CD4-positive, alpha-beta T cell treated with Interleukin-6 for 4 hours (primary cell): ENCODE measurements around the gene ITPR3.
A peak's percentile ranks its signal among the peaks of the same experiment; 100 is the strongest.

Experiments used
- DNase-seq: peaks from one replicate; pipeline ENCODE4 v3.0.0-alpha.2; 2020; ENCODE audit warnings: mixed read lengths

ITPR3 gene

GRCh38 chr6:33620856-33621710, at the start of gene ITPR3:
TSS of gene ITPR3 (plus strand) at chr6:33621322. CDS start at chr6:33621603, 281 bp downstream.
- peak; percentile 90 for DNase-seq

DNA sequence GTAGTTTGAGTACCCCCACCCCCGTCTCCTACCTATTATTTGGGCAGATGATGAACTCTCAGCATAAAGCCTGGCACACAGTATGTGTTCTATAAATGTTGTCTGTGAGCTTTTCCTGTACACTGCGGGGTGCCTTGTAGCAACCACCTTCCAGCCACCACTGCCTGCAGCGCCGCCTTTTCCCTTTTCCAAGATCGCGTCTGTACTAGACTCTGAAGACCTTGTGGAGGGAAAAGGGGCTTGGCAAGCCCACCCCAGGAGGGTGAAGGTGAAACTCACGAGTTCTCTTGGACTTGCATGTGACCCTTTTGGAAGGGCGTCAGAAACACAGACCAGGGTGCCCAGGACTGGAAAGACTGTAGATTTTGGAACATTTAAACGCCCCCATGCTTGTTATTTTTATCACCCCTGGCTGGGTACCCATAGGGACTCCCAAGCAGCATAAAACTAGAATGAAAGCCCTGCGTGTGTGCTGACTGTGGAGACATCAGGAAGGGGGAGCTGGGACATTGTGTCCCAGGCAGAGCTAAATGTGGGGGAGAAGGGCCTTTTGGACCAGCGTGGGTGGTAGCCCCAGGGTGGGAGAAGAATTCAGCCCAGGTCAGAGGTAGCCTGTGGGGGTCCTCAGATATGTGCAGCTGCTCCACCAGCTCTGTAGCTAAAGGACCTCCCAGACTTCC, 49.3 kb upstream of the ITPR3 start:
- DNase-seq: no peak

GRCh38 chr6:33575211-33575610, 45.9 kb upstream of the ITPR3 start:
- no peak for DNase-seq

DNA sequence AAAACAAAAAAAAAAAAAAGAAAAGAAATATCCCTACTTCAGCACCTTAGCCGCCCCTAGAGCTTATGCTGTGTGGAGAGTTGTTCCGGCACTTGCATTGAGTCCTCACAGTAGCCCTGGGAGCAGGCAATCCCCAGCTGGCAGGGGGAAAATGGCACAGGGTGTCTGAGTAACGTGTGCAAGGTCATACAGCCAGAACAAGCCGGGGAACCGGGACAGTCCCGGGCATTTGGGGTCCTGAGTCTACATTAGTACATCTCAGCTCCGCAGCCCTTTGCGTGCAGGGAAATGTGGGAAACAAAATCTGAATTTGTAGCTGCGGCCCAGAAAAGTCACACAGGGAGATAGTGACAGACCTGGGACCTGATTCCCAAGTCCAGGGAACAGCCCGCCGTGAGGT, 44.5 kb upstream of the ITPR3 start:
- DNase-seq: no peak

- peak; percentile 44 for DNase-seq
These were observed 44.0 kb upstream of the ITPR3 start for GRCh38 chr6:33577106-33577535.

DNA sequence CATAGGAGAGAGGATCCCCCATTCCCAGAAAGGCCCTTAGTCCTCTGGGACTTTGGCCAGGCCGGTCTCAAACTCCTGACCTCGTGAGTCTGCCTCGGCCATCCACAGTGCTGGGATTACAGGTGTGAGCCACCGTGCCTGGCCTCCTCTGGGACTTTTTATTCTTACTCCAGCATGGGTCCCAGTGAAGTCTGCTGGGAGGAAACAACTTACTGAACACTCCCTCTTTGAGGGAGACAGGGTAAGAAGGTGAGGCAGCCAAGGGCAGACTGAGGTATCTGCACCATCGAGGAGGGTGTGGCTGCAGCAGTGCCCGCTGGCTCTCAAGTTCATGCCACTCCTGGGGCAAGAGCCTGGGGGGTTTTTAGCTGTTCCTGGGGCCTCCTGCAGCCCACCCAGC, 43.4 kb upstream of the ITPR3 start:
- no peak for DNase-seq

DNA sequence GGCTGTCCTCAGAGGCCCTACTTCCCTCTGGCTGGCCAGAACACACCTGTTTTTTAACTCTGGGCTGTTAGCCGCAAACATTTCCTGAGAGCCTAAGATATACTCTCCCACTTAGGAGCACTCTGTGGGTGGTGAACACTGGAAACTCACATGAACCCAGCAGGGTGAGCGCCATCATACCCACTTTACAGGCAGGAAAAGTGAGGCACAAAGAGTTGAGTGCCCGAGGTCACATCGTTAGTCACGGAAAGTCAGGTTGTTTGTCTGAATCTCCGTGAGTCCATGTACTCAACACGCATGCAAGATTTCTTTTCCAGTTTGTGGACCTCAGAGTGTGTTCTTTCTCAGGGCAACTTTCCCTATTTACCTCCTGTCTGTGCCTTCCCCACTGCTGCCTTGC, 43.0 kb upstream of the ITPR3 start:
- peak; percentile 30 for DNase-seq

DNA sequence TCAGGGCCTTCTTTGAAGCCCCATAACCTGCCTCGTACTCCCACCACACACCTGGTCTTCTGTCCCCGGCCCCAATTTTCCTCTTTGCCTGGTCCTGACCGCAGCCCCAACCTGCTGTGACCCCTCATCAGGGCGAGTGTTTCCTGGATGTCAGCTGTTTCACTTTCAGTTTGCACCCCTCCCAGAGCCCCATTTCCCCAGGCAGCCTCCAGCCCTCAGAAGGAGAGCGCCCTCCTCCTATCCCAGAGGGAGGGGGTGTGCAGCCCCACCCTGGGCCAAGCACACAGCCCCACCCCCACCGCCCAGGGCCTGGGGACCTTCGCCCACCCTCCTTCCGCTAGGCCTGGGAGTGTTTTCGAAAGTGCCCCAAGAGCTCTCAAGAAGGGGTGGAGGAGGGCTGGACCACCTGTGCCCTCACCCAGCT, 42.5 kb upstream of the ITPR3 start:
- peak; percentile 64 for DNase-seq

- DNase-seq: peak; percentile 85
These were observed 41.1 kb upstream of the ITPR3 start, which contains the start of gene BAK1 for GRCh38 chr6:33579828-33580714. TSS of gene BAK1 (minus strand) at chr6:33580276. CDS start at chr6:33577604, 2,672 bp downstream.

GRCh38 chr6:33581186-33581585, 39.9 kb upstream of the ITPR3 start:
- no peak for DNase-seq

GRCh38 chr6:33583591-33584155, 37.4 kb upstream of the ITPR3 start:
- DNase-seq: no peak

- no peak for DNase-seq
These were observed 36.3 kb upstream of the ITPR3 start for GRCh38 chr6:33584700-33585402.

DNA sequence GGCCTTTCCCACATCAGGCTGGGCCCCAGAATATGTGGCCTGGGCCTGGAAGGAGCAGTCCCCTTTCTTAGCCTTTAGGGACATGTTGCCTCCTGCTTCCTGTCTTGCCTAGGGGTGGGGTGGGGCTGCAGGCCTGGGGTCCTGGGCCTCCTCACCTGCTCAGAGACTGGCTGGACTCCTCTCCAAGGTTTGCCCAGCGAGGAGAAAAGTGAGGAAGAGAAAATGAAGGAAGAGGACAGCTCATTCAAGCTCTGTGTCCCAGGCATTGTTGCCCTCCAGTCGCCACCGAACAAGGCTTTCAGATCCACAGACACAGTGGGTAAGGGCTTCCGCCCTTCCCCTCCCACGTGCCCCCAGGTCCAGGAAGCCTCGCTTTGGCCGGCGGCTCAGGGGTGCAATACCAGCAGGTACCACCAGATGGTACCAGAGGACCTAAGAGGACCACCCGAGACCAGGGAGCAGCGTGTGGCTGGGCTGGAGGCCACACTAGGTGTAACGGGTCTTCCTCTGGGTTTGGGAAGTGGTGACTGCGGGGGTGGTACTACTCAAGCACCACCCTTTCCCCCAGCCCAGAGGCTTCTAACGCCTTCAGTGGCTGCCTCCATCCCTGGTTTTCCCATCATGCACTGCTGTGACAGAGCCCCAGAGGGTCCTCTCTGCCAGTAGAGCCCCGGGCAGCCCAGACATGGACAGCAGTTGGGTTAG, 35.6 kb upstream of the ITPR3 start:
- DNase-seq: peak; percentile 90

DNA sequence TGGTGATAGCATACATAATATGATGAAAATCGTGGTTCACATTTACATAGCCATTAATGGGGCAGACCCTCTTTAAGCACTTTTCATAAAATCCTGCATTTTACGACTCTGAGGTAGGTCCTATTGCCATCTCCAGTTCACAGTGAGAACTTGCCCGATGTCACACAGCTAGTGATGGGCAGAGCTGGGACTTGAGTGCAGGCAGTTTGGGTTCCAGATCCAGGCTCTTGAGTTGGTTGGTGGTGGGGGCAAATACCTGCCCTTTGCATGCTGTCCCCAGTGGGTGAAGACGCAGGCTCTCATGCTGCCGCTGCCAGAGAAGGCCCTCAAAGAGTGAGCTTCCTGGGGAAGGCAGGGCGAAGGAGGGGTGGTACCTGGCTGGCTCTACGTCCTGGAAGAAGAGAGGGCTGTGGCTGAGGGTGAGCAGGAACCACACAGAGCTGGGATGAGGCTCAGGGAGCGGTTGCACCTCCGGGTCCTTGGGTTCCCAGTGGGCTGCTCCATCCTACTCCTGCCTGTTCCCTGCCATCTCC, 34.9 kb upstream of the ITPR3 start:
- no peak for DNase-seq

- no peak for DNase-seq
These were observed 33.6 kb upstream of the ITPR3 start for GRCh38 chr6:33587529-33587928.

GRCh38 chr6:33588894-33589293, 32.2 kb upstream of the ITPR3 start:
- DNase-seq: no peak

- DNase-seq: no peak
These were observed 31.8 kb upstream of the ITPR3 start for GRCh38 chr6:33589392-33589730.

GRCh38 chr6:33589731-33590530, 31.2 kb upstream of the ITPR3 start:
- DNase-seq: peak; percentile 59

- no peak for DNase-seq
These were observed 30.5 kb upstream of the ITPR3 start for GRCh38 chr6:33590531-33591198.
